ENCODE measurements around the gene SPARC.

The SPARC gene

DNA sequence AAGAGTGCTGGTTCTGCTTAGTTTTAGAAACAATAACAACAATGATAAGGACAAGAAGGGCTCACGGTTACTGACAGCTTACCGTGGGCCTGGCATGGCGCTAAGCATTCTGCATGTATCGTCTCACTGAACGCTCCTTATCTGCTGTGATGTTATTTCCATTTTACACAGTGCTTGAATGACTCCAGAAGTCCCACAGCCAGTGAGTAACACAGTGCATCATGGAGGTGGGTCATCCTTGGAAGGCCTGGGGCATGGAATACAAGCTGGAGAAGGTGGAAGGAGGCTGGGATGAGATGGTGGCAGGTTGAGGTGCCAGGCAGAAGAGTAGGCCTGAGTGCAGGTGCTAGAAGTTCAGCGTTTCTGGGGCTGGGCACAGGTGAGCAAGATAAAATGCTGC, 59.1 kb downstream of the SPARC start:
- TF ChIP-seq ZNF565 (CRISPR knock-in tag; conservative IDR thresholded peaks at IDR 0.05; ENCODE audit: low read depth) (no peak), GLIS3 (CRISPR knock-in tag; IDR thresholded peaks at IDR 0.05) (no peak), OSR1 (CRISPR knock-in tag; IDR thresholded peaks at IDR 0.05) (no peak), ZFP3 (CRISPR knock-in tag; IDR thresholded peaks at IDR 0.05) (no peak), CSDC2 (CRISPR knock-in tag; IDR thresholded peaks at IDR 0.05) (no peak), ZFP30 (CRISPR knock-in tag; IDR thresholded peaks at IDR 0.05) (no peak), TOX (CRISPR knock-in tag; IDR thresholded peaks at IDR 0.05; ENCODE audit: borderline replicate concordance) (no peak), ZNF8 (CRISPR knock-in tag; IDR thresholded peaks at IDR 0.05) (no peak), ISL1 (CRISPR knock-in tag; IDR thresholded peaks at IDR 0.05) (no peak), ZC3H10 (CRISPR knock-in tag; IDR thresholded peaks at IDR 0.05) (no peak), RARB (CRISPR knock-in tag; IDR thresholded peaks at IDR 0.05) (no peak), ESRRG (CRISPR knock-in tag; IDR thresholded peaks at IDR 0.05) (no peak), PPARA (CRISPR knock-in tag; IDR thresholded peaks at IDR 0.05; ENCODE audit: borderline replicate concordance) (no peak), BACH2 (CRISPR knock-in tag; IDR thresholded peaks at IDR 0.05; ENCODE audit: borderline replicate concordance) (no peak), ARNTL (CRISPR knock-in tag; IDR thresholded peaks at IDR 0.05; ENCODE audit: borderline replicate concordance, low read depth) (no peak), SNAI2 (CRISPR knock-in tag; IDR thresholded peaks at IDR 0.05) (no peak)
- TF ChIP-seq, protein P1, sequence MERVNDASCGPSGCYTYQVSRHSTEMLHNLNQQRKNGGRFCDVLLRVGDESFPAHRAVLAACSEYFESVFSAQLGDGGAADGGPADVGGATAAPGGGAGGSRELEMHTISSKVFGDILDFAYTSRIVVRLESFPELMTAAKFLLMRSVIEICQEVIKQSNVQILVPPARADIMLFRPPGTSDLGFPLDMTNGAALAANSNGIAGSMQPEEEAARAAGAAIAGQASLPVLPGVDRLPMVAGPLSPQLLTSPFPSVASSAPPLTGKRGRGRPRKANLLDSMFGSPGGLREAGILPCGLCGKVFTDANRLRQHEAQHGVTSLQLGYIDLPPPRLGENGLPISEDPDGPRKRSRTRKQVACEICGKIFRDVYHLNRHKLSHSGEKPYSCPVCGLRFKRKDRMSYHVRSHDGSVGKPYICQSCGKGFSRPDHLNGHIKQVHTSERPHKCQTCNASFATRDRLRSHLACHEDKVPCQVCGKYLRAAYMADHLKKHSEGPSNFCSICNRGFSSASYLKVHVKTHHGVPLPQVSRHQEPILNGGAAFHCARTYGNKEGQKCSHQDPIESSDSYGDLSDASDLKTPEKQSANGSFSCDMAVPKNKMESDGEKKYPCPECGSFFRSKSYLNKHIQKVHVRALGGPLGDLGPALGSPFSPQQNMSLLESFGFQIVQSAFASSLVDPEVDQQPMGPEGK (CRISPR knock-in tag; IDR thresholded peaks at IDR 0.05; ENCODE audit: borderline replicate concordance) = no peak
- TF ChIP-seq, protein P2, sequence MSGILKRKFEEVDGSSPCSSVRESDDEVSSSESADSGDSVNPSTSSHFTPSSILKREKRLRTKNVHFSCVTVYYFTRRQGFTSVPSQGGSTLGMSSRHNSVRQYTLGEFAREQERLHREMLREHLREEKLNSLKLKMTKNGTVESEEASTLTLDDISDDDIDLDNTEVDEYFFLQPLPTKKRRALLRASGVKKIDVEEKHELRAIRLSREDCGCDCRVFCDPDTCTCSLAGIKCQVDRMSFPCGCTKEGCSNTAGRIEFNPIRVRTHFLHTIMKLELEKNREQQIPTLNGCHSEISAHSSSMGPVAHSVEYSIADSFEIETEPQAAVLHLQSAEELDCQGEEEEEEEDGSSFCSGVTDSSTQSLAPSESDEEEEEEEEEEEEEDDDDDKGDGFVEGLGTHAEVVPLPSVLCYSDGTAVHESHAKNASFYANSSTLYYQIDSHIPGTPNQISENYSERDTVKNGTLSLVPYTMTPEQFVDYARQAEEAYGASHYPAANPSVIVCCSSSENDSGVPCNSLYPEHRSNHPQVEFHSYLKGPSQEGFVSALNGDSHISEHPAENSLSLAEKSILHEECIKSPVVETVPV (CRISPR knock-in tag; IDR thresholded peaks at IDR 0.05) = no peak
- TF ChIP-seq, protein P3, sequence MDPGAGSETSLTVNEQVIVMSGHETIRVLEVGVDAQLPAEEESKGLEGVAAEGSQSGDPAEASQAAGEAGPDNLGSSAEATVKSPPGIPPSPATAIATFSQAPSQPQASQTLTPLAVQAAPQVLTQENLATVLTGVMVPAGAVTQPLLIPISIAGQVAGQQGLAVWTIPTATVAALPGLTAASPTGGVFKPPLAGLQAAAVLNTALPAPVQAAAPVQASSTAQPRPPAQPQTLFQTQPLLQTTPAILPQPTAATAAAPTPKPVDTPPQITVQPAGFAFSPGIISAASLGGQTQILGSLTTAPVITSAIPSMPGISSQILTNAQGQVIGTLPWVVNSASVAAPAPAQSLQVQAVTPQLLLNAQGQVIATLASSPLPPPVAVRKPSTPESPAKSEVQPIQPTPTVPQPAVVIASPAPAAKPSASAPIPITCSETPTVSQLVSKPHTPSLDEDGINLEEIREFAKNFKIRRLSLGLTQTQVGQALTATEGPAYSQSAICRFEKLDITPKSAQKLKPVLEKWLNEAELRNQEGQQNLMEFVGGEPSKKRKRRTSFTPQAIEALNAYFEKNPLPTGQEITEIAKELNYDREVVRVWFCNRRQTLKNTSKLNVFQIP (CRISPR knock-in tag; IDR thresholded peaks at IDR 0.05; ENCODE audit: borderline replicate concordance, low read depth) = no peak
- TF ChIP-seq, protein P4, sequence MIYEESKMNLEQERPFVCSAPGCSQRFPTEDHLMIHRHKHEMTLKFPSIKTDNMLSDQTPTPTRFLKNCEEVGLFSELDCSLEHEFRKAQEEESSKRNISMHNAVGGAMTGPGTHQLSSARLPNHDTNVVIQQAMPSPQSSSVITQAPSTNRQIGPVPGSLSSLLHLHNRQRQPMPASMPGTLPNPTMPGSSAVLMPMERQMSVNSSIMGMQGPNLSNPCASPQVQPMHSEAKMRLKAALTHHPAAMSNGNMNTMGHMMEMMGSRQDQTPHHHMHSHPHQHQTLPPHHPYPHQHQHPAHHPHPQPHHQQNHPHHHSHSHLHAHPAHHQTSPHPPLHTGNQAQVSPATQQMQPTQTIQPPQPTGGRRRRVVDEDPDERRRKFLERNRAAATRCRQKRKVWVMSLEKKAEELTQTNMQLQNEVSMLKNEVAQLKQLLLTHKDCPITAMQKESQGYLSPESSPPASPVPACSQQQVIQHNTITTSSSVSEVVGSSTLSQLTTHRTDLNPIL (CRISPR knock-in tag; IDR thresholded peaks at IDR 0.05; ENCODE audit: low read depth) = no peak
- no peak for ATAC-seq

DNA sequence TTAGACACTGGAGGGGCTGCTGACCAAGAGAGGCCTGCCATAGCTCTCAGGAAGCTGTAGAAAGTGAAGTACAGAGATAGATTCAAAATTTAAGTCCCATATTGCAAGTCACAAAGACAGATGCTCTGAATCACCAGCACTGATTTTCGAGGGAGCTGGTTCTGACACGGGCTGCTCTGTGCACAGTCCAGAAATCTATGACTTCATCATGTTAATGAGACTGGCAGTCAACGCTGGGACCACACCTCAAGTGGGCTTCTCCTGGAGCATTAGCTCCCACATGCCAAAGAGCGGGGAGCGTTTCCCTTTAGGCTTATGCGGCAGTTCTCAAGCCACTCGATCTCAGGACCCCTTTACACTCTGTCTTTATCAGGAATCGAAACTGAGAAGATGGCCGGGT, 61.4 kb downstream of the SPARC start:
- no peak for ATAC-seq
- no peak for TF ChIP-seq ISL1 (CRISPR knock-in tag; IDR thresholded peaks at IDR 0.05)
- TF ChIP-seq CSDC2 (CRISPR knock-in tag; IDR thresholded peaks at IDR 0.05) = no peak
- TF ChIP-seq RARB (CRISPR knock-in tag; IDR thresholded peaks at IDR 0.05) = no peak
- TF ChIP-seq, protein P1 (CRISPR knock-in tag; IDR thresholded peaks at IDR 0.05; ENCODE audit: borderline replicate concordance) = no peak
- TF ChIP-seq, protein P3 (CRISPR knock-in tag; IDR thresholded peaks at IDR 0.05; ENCODE audit: borderline replicate concordance, low read depth) = no peak
- TF ChIP-seq SNAI2 (CRISPR knock-in tag; IDR thresholded peaks at IDR 0.05) = no peak
- TF ChIP-seq ZNF8 (CRISPR knock-in tag; IDR thresholded peaks at IDR 0.05) = no peak
- no peak for TF ChIP-seq OSR1 (CRISPR knock-in tag; IDR thresholded peaks at IDR 0.05)
- no peak for TF ChIP-seq BACH2 (CRISPR knock-in tag; IDR thresholded peaks at IDR 0.05; ENCODE audit: borderline replicate concordance)
- TF ChIP-seq ZFP3 (CRISPR knock-in tag; IDR thresholded peaks at IDR 0.05) = no peak
- no peak for TF ChIP-seq ZNF70 (CRISPR knock-in tag; IDR thresholded peaks at IDR 0.05)
- TF ChIP-seq, protein P2 (CRISPR knock-in tag; IDR thresholded peaks at IDR 0.05) = no peak
- TF ChIP-seq GLIS3 (CRISPR knock-in tag; IDR thresholded peaks at IDR 0.05) = no peak
- TF ChIP-seq ZNF565 (CRISPR knock-in tag; conservative IDR thresholded peaks at IDR 0.05; ENCODE audit: low read depth) = no peak
- TF ChIP-seq TOX (CRISPR knock-in tag; IDR thresholded peaks at IDR 0.05; ENCODE audit: borderline replicate concordance) = no peak
- no peak for TF ChIP-seq ZC3H10 (CRISPR knock-in tag; IDR thresholded peaks at IDR 0.05)
- TF ChIP-seq PPARA (CRISPR knock-in tag; IDR thresholded peaks at IDR 0.05; ENCODE audit: borderline replicate concordance) = no peak
- TF ChIP-seq ZFP30 (CRISPR knock-in tag; IDR thresholded peaks at IDR 0.05) = no peak
- TF ChIP-seq, protein P5, sequence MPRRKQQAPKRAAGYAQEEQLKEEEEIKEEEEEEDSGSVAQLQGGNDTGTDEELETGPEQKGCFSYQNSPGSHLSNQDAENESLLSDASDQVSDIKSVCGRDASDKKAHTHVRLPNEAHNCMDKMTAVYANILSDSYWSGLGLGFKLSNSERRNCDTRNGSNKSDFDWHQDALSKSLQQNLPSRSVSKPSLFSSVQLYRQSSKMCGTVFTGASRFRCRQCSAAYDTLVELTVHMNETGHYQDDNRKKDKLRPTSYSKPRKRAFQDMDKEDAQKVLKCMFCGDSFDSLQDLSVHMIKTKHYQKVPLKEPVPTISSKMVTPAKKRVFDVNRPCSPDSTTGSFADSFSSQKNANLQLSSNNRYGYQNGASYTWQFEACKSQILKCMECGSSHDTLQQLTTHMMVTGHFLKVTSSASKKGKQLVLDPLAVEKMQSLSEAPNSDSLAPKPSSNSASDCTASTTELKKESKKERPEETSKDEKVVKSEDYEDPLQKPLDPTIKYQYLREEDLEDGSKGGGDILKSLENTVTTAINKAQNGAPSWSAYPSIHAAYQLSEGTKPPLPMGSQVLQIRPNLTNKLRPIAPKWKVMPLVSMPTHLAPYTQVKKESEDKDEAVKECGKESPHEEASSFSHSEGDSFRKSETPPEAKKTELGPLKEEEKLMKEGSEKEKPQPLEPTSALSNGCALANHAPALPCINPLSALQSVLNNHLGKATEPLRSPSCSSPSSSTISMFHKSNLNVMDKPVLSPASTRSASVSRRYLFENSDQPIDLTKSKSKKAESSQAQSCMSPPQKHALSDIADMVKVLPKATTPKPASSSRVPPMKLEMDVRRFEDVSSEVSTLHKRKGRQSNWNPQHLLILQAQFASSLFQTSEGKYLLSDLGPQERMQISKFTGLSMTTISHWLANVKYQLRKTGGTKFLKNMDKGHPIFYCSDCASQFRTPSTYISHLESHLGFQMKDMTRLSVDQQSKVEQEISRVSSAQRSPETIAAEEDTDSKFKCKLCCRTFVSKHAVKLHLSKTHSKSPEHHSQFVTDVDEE (CRISPR knock-in tag; IDR thresholded peaks at IDR 0.05) = no peak
- TF ChIP-seq TCF4 (CRISPR knock-in tag; IDR thresholded peaks at IDR 0.05; ENCODE audit: borderline replicate concordance) = no peak
